Large intestine (tissue), 3 donors: ENCODE measurements around the gene UQCRQ. TPM values are rescaled to one million over a fixed set of nuclear protein-coding genes. Genes with fewer than 3 reads are reported as not detected.

Source experiments
- DNase-seq, 2 donors: peaks; one replicate each; pipeline versions ENCODE4 v3.0.0 to v3.0.0-alpha.2; 2013
- H3K27ac ChIP-seq: one replicate; pipeline ENCODE4 v1.5.1; 2013; ENCODE audit warnings: low read length
- H3K27me3 ChIP-seq: 2 replicates; pipeline ENCODE4 v1.6.1; 2013; ENCODE audit warnings: low read length; ENCODE audit not compliant: control insufficient read depth, insufficient read depth
- H3K36me3 ChIP-seq: 2 replicates; pipeline ENCODE4 v1.6.1; 2013; ENCODE audit warnings: low read length; ENCODE audit not compliant: control insufficient read depth, insufficient read depth
- H3K4me1 ChIP-seq: one replicate; pipeline ENCODE4 v1.6.1; 2013; ENCODE audit warnings: low read length; ENCODE audit not compliant: control insufficient read depth, insufficient read depth
- H3K4me3 ChIP-seq: one replicate; pipeline ENCODE4 v1.5.1; 2013; ENCODE audit warnings: low read length
- H3K9me3 ChIP-seq: one replicate; pipeline ENCODE4 v1.6.1; 2013; ENCODE audit warnings: mild to moderate bottlenecking, low read depth, low read length, moderate library complexity; ENCODE audit not compliant: control insufficient read depth
- WGBS: methylation state at CpG from one replicate; pipeline ENCODE4 v1.1.5; 2013; ENCODE audit warnings: low lambda C conversion rate; ENCODE audit not compliant: insufficient coverage; 5-methylcytosine and 5-hydroxymethylcytosine counted together
- polyA plus RNA-seq: library from polyadenylated mRNA; unstranded; fragments of 120-200 nt; gene quantifications from one replicate; pipeline ENCODE4 v1.2.1, GENCODE V29; 2013

UQCRQ gene
- polyA plus RNA-seq, 1 donor: 258 TPM

DNA sequence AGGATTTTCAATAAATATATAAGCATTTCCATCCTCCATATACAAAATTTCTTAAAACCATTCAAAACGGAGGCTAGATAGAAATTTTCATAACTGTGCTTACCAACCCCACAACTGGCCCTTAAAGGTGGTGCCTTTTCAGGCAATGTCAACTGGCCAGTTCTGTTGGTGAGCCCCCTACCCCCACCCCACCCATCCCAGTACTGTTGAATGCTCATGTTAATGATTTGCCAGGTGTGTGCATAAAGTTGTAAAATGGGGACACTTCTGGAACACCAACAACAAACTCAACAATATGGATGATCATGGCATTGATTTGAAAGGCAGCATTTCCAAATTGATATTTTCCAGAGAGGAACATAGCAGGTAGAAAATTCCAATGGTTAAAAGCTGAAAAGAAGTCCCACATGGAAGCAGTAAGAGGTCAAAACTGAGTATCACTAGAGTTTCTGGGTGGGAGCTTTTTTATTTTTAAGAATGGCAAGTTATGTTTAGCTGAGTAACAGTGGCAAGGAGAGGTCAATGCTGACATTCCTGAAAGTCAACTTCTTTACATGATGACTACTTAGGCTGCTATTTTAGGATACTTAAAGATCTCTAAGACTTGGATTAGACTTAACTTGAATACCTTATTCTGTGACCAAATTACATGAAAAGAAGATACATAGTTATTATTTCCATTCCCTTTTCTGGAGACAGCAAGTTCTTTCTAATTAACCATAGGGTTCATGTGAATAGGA lies 9.7 kb downstream of the UQCRQ start:
- 86% methylated on average over 1 of the region's 1 CpG for WGBS
- no peak for DNase-seq
- H3K9me3 ChIP-seq: peaks cover 2% of the 10 kb centered on the region
- H3K27ac ChIP-seq: no peak overlapping the region
- H3K36me3 ChIP-seq: peaks cover 36% of the 10 kb centered on the region
- no peak overlapping the region for H3K4me3 ChIP-seq
- peaks cover 29% of the 10 kb centered on the region for H3K4me1 ChIP-seq
- H3K27me3 ChIP-seq: no peaks in the 10 kb centered on the region

DNA sequence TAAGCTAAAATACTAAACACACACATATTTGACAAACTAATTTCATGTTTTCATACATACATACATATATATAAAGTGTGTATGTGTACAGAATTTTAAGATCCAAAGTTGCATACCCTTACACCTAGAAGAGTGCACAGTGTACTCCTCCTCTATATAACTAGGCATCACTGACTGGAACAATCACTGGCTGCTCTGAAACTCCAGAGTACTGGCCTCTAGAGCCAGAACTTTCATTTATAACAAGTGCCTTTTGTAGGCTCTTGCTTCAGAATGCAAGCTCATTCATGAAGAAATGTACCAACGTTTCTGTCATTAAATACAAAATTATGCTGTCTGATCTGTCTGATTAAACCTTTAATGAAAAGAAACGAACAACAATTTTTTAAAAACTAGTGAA lies 11.0 kb downstream of the UQCRQ start:
- H3K36me3 ChIP-seq: peaks cover 44% of the 10 kb centered on the region
- H3K27ac ChIP-seq: no peak overlapping the region
- H3K9me3 ChIP-seq: peaks cover 2% of the 10 kb centered on the region
- no CpG with 5 or more reads among the region's 2 CpGs for WGBS
- no peaks in the 10 kb centered on the region for H3K27me3 ChIP-seq
- DNase-seq: no peak
- peaks cover 16% of the 10 kb centered on the region for H3K4me1 ChIP-seq
- no peak overlapping the region for H3K4me3 ChIP-seq

DNA sequence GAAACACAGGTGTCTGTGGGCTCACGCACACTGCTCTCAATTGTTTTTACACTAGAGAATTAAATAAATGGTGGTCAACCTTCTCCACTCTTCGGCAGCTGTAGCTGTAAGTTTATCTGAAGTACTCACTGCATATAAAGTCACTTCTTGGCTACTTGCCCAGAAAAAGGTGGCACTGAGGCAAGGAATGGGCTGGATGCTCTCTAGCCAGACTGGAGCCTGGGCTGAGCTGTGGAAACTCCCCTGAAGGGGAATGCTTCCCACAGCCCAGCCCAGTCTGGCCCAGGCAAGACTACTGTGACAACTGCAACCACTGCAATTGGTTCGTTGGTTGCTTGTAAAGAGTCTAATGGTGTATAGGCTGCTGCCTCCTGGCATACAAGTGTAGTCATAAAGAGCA lies 11.5 kb downstream of the UQCRQ start:
- Histone ChIP-seq H3K9me3 (peaks cover 2% of the 10 kb centered on the region), H3K4me1 (peaks cover 11% of the 10 kb centered on the region), H3K36me3 (peaks cover 48% of the 10 kb centered on the region), H3K4me3 (no peak overlapping the region), H3K27ac (no peak overlapping the region), H3K27me3 (no peaks in the 10 kb centered on the region)
- peak in 1 of 2 donors; percentile 21 for DNase-seq
- WGBS: no CpG with 5 or more reads among the region's 3 CpGs

DNA sequence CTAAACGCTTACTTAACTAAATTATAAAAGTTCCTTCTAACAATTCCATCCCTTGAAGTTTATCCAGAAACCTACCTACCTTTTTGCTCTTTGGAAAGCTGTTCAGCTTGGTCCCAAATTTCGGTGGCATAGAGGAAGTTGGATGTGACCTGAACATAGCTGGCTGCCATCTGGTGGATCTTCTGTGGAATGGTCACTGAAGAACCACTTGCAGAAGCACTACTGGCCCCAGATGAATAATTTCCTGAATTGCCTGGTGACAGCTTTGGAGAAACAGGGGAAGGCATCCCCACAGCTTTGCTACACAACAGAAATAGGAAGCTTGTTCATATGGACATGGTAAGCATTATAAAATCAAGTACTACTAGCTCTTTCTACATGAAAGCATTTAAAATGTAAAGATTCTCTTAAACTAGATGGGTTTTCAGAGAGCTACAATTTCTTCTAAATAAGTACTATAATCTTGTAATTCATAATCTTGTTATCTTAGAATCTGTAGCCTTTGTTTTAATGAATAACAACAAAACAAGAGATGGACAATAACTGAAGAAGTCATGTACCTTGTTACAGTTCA lies 16.9 kb downstream of the UQCRQ start:
- H3K27ac ChIP-seq: no peak overlapping the region
- no peaks in the 10 kb centered on the region for H3K27me3 ChIP-seq
- H3K9me3 ChIP-seq: no peaks in the 10 kb centered on the region
- 67% methylated on average over 1 of the region's 2 CpGs for WGBS
- H3K4me3 ChIP-seq: no peak overlapping the region
- peaks cover 67% of the 10 kb centered on the region for H3K36me3 ChIP-seq
- DNase-seq: peak; percentile 57 to 65
- H3K4me1 ChIP-seq: no peaks in the 10 kb centered on the region

DNA sequence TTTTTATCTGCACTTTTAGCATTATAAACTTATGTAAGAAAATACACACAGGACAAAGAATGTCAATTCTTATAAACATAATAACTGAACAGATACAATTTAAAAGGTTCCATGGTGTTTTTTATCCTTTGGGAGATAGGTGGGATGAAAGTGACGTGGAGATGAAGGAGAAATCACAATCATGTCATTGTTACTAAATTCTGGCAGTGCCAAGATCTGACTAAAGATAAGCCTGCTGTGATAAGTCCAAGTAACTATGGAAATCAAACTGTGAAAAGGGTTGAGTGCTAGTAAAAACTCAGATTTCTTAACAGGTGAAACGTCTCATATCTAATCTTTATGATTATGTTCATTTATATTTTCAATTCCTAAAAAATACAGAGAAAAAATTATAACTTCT lies 18.1 kb downstream of the UQCRQ start:
- Histone ChIP-seq H3K9me3 (no peaks in the 10 kb centered on the region), H3K36me3 (peaks cover 69% of the 10 kb centered on the region), H3K27me3 (no peaks in the 10 kb centered on the region), H3K27ac (no peak overlapping the region), H3K4me1 (no peaks in the 10 kb centered on the region), H3K4me3 (no peak overlapping the region)
- 92% methylated on average over 2 of the region's 2 CpGs for WGBS
- DNase-seq: no peak

DNA sequence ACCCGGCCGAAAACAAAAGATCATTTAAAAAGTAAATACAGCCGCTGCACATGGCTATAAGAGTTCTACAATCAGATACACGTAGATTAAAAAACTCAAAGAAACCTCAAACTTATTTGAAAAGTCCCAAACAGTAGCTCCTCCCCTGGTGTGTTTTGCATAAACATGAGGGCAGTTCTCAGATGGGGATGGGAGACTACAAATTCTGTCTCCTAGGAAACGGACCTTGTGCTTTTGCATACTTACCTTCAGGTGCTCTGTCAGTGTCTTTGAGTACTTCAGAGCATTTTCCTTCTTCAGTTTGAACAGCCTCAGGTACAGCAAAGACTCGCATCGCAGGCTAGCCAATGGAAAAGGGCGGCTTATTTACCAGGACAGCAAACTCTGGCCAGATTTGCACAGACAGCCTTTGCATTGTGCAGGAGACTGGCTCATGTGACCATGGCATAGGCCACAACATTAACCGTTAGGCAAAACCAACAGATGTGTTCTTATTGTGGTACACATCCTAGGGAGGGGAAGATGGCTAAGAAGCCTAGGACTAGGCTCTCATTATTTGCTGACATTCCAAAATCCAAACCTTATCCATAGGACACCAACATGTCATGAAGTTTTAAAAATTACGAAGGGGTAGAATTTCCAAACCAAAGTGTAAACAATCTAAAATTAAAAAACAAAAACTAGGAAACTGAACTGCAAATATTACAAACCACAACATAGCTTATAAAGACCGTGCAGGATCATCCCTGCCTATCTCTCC lies 19.8 kb downstream of the UQCRQ start:
- Histone ChIP-seq H3K9me3 (no peaks in the 10 kb centered on the region), H3K4me3 (no peak overlapping the region), H3K27me3 (no peaks in the 10 kb centered on the region), H3K4me1 (no peaks in the 10 kb centered on the region), H3K36me3 (peaks cover 68% of the 10 kb centered on the region), H3K27ac (no peak overlapping the region)
- WGBS: 95% methylated on average over 3 of the region's 11 CpGs
- no peak for DNase-seq

DNA sequence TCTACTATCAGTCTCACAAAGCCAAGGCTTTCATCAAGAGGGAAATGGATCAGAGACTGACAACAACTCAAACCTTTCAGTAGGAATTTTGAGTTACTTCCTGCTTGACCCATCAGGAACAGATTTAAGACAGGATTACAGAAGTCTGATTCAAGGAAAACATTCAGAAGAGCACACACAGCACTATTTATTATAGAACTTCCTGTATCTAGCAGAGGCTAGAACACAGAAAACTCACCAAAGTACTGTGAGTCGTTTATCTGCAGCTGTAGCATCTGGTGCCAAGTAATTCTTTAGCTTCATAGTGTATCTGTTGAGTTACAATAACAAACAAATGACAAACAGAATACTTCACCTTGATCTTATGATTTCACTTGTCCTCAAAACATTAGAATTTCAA lies 20.8 kb downstream of the UQCRQ start:
- Histone ChIP-seq H3K4me3 (no peak overlapping the region), H3K4me1 (no peaks in the 10 kb centered on the region), H3K9me3 (no peaks in the 10 kb centered on the region), H3K36me3 (peaks cover 64% of the 10 kb centered on the region), H3K27me3 (no peaks in the 10 kb centered on the region), H3K27ac (no peak overlapping the region)
- no CpG with 5 or more reads among the region's 1 CpG for WGBS
- no peak for DNase-seq

DNA sequence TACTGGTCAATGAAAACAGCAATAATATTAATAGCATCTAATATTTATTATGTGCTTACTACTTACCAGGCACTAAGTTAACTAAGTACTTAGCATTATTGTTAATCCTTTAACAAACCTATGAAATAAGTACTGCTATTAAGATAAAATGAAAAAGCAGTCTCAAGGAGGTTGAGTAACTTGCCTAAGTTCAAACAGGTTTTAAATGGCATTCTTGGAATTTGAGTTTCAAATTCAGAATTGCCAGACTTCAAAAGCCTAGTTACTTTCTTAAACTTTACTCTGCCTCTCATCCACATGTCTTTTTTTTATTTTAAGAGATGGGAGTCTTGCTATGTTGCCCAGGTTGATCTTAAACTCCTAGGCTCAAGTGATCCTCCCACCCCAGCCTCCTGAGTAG lies 23.1 kb downstream of the UQCRQ start:
- Histone ChIP-seq H3K4me3 (no peak overlapping the region), H3K4me1 (no peaks in the 10 kb centered on the region), H3K27me3 (no peaks in the 10 kb centered on the region), H3K27ac (no peak overlapping the region), H3K9me3 (no peaks in the 10 kb centered on the region), H3K36me3 (peaks cover 72% of the 10 kb centered on the region)
- DNase-seq: no peak

DNA sequence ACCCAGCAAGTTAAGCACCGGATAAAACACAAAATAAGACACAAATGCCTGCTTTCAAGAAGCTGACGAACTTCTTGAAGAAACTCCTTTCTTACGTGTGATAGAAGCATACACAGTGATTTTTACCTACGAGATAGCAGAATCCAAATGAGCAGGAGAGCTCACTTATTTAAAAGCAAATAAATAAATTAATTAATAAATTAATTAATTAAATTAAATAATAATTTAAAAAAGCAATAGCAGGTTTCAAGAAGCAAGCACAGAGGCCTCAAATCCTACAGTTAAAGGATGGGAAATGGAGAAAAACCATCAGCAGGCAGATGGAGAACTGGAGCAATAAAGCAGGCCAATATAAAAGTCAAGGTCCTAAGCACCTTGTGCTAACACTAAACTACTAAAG lies 24.4 kb downstream of the UQCRQ start:
- WGBS: 100% methylated on average over 3 of the region's 4 CpGs
- no peaks in the 10 kb centered on the region for H3K27me3 ChIP-seq
- no peak for DNase-seq
- H3K4me1 ChIP-seq: no peaks in the 10 kb centered on the region
- no peak overlapping the region for H3K27ac ChIP-seq
- H3K36me3 ChIP-seq: peaks cover 75% of the 10 kb centered on the region
- no peak overlapping the region for H3K4me3 ChIP-seq
- no peaks in the 10 kb centered on the region for H3K9me3 ChIP-seq

DNA sequence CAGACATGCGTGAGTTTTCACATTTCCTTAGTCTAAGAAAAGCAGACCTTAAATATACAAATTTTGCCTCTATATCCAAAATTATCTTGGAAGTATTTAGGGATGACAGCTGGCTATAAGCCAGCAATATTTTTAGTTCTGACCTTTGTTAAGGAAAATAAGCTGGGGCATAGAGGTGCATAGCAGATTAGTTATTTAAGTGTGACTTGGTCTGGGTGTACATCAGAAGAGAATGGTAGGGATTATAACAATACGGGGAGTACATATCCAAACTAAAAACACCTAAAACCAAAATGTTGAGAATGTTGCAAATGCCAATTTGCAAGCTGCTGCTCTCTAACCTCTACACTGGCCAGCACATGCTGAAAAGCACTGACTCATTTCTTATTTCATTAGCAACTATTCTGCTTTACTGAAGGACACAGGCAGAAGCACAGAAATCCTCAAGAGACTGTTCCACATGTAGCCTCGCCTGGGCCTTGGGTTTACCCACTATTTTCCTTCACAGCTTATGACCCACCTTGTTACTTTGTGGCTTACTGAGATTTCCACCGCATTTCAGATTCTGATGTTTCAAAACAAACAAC lies 29.4 kb downstream of the UQCRQ start:
- H3K9me3 ChIP-seq: no peaks in the 10 kb centered on the region
- H3K4me1 ChIP-seq: no peaks in the 10 kb centered on the region
- DNase-seq: no peak
- H3K36me3 ChIP-seq: peaks cover 64% of the 10 kb centered on the region
- H3K4me3 ChIP-seq: no peak overlapping the region
- no peak overlapping the region for H3K27ac ChIP-seq
- no CpG with 5 or more reads among the region's 4 CpGs for WGBS
- no peaks in the 10 kb centered on the region for H3K27me3 ChIP-seq
